HEK293T (cell line): Measurements from ENCODE around the gene RAB3IL1.

Experiments
- ARNT ChIP-seq: fragments of 450-650 bp; IDR thresholded peaks from 2 replicates; pipeline ENCODE4 v1.6.1; 2017; ENCODE audit warnings: mild to moderate bottlenecking
- BHLHE40 ChIP-seq: fragments of 450-650 bp; IDR thresholded peaks from 2 replicates; pipeline ENCODE4 v1.6.1; 2016; ENCODE audit warnings: mild to moderate bottlenecking, moderate library complexity, borderline replicate concordance
- ELF4 ChIP-seq: fragments of 450-650 bp; IDR thresholded peaks from 2 replicates; pipeline ENCODE4 v1.6.1; 2017; ENCODE audit warnings: antibody characterized with exemption
- FOXA1 ChIP-seq: fragments of 450-650 bp; IDR thresholded peaks from 2 replicates; pipeline ENCODE4 v1.6.1; 2016; ENCODE audit warnings: mild to moderate bottlenecking
- FOXK2 ChIP-seq: fragments of 450-650 bp; IDR thresholded peaks from 2 replicates; pipeline ENCODE4 v1.6.1; 2016; ENCODE audit warnings: mild to moderate bottlenecking
- HDGF ChIP-seq: fragments of 450-650 bp; IDR thresholded peaks from 2 replicates; pipeline ENCODE4 v1.6.1; 2017; ENCODE audit warnings: antibody characterized with exemption, borderline replicate concordance
- L3MBTL2 ChIP-seq: fragments of 450-650 bp; conservative IDR thresholded peaks from 2 replicates; pipeline ENCODE4 v1.6.1; 2016; ENCODE audit warnings: mild to moderate bottlenecking
- NFRKB ChIP-seq: fragments of 450-650 bp; IDR thresholded peaks from 2 replicates; pipeline ENCODE4 v1.6.1; 2016; ENCODE audit warnings: mild to moderate bottlenecking, moderate library complexity
- PKNOX1 ChIP-seq: fragments of 450-650 bp; IDR thresholded peaks from 2 replicates; pipeline ENCODE4 v1.6.1; 2016
- SUZ12 ChIP-seq: fragments of 450-650 bp; IDR thresholded peaks from 2 replicates; pipeline ENCODE4 v1.6.1; 2016; ENCODE audit warnings: mild to moderate bottlenecking
- ZNF384 ChIP-seq: fragments of 450-650 bp; IDR thresholded peaks from 2 replicates; pipeline ENCODE4 v1.6.1; 2016

- TF ChIP-seq BHLHE40 (no peak), ELF4 (no peak), FOXA1 (no peak), HDGF (no peak), PKNOX1 (no peak), L3MBTL2 (no peak), NFRKB (no peak), ARNT (no peak), SUZ12 (no peak), FOXK2 (no peak), ZNF384 (no peak)
These were observed 21.7 kb downstream of the RAB3IL1 start for GRCh38 chr11:61895718-61896059.
